Colonic mucosa (tissue), 4 donors: Measurements from ENCODE around the gene ANKAR. TPM values are rescaled to one million over a fixed set of nuclear protein-coding genes. Genes with fewer than 3 reads are reported as not detected.
"Not testable (repeated sequence)": the region's sequence is repeated elsewhere in the genome, so short reads cannot be mapped to it uniquely, and the experiment has no call there.

Source experiments
- DNase-seq: peaks from one replicate; pipeline ENCODE4 v3.0.0-alpha.2; 2020
- H3K27ac ChIP-seq: fragments of 200-600 bp; one replicate; pipeline ENCODE4 v1.8.0; 2021
- H3K27me3 ChIP-seq: fragments of 200-600 bp; one replicate; pipeline ENCODE4 v1.8.0; 2021
- H3K36me3 ChIP-seq: fragments of 200-600 bp; one replicate; pipeline ENCODE4 v1.8.0; 2021
- H3K4me1 ChIP-seq: fragments of 200-600 bp; one replicate; pipeline ENCODE4 v1.8.0; 2021; ENCODE audit warnings: mild to moderate bottlenecking
- H3K4me3 ChIP-seq: fragments of 200-600 bp; one replicate; pipeline ENCODE4 v1.8.0; 2021
- H3K9ac ChIP-seq, 2 donors: one replicate each; pipeline ENCODE4 v1.7.0; 2013; ENCODE audit warnings: control low read depth in 2 of 2, low read depth in 2 of 2, low read length in 2 of 2
- H3K9me3 ChIP-seq: fragments of 200-600 bp; one replicate; pipeline ENCODE4 v1.8.0; 2021
- CTCF ChIP-seq: fragments of 200-600 bp; IDR thresholded peaks from one replicate; pipeline ENCODE4 v1.8.0; 2022; ENCODE audit warnings: antibody characterized with exemption, mild to moderate bottlenecking
- intact Hi-C: fragments of 100-400 bp; cut with DNase I; formaldehyde crosslinking; loops from one replicate; pipeline ENCODE4 v1.14.1; 2022
- total RNA-seq, 2 donors: library from RNA; stranded (reverse); fragmentation: NEBNext Ultra II Directional in 1 of 2; extraction: Animal tissue kit (Norgen Biotek cat#: 25700) in 1 of 2; gene quantifications; one replicate each; pipeline ENCODE4 v1.2.1, GENCODE V29; 2021
- donor health status: healthy.
- donor health status: DM: no; HTN: no; CAD: no.
- donor health status: DM: no; HTN: no; CAD: no.

ANKAR gene
- total RNA-seq, 2 donors from 2014 or later: 6.0 to 6.7 TPM

- no peaks in the 10 kb centered on the region for H3K27me3 ChIP-seq
- no peak overlapping the region for H3K27ac ChIP-seq
- H3K4me1 ChIP-seq: no peaks in the 10 kb centered on the region
- TF ChIP-seq CTCF: no peak
- no peak overlapping the region for H3K9ac ChIP-seq
- no peak for DNase-seq
- H3K9me3 ChIP-seq: no peaks in the 10 kb centered on the region
- no peaks in the 10 kb centered on the region for H3K36me3 ChIP-seq
- no peak overlapping the region for H3K4me3 ChIP-seq
- intact Hi-C loops: no loop called here
Observed at GRCh38 chr2:189651284-189651683, 23.2 kb upstream of the ANKAR start.

GRCh38 chr2:189653464-189653863 is 21.0 kb upstream of the ANKAR start:
- intact Hi-C loops, H3K4me1 ChIP-seq, H3K9ac ChIP-seq, H3K9me3 ChIP-seq, H3K4me3 ChIP-seq, H3K36me3 ChIP-seq, DNase-seq, H3K27me3 ChIP-seq, H3K27ac ChIP-seq: not testable (repeated sequence)

- H3K4me3 ChIP-seq: no peak overlapping the region
- intact Hi-C loops: no loop called here
Observed at GRCh38 chr2:189654641-189655040, 19.8 kb upstream of the ANKAR start.

GRCh38 chr2:189657867-189658266 is 16.6 kb upstream of the ANKAR start:
- Histone ChIP-seq H3K4me1 (no peaks in the 10 kb centered on the region), H3K27me3 (no peaks in the 10 kb centered on the region), H3K27ac (peak overlapping the region; percentile 39), H3K36me3 (no peaks in the 10 kb centered on the region), H3K9me3 (no peaks in the 10 kb centered on the region), H3K4me3 (no peak overlapping the region), H3K9ac (no peak overlapping the region)
- DNase-seq: peak; percentile 22
- TF ChIP-seq CTCF: no peak
- intact Hi-C loops: no loop called here

More at GRCh38 chr2:189654641-189655040, 19.8 kb upstream of the ANKAR start:
- no peak overlapping the region for H3K9ac ChIP-seq
- no peak overlapping the region for H3K27ac ChIP-seq
- no peak for DNase-seq
- TF ChIP-seq CTCF: no peak
- no peaks in the 10 kb centered on the region for H3K36me3 ChIP-seq
- H3K9me3 ChIP-seq: no peaks in the 10 kb centered on the region
- no peaks in the 10 kb centered on the region for H3K27me3 ChIP-seq
- no peaks in the 10 kb centered on the region for H3K4me1 ChIP-seq

- no peak for DNase-seq
- H3K9ac ChIP-seq: peak overlapping the region in 1 of 2 donors; percentile 2
- H3K4me1 ChIP-seq: no peaks in the 10 kb centered on the region
- peak overlapping the region; percentile 39 for H3K27ac ChIP-seq
- no peaks in the 10 kb centered on the region for H3K27me3 ChIP-seq
- intact Hi-C loops: no loop called here
- H3K9me3 ChIP-seq: no peaks in the 10 kb centered on the region
- no peaks in the 10 kb centered on the region for H3K36me3 ChIP-seq
- TF ChIP-seq CTCF: no peak
- no peak overlapping the region for H3K4me3 ChIP-seq
Observed at GRCh38 chr2:189658306-189659212, 15.9 kb upstream of the ANKAR start.

- intact Hi-C loops: loop anchor here (5.0 kb wide), 1 partner anchor 38 kb away; no protein-coding TSS in a partner anchor
- no peak for TF ChIP-seq CTCF
- no peaks in the 10 kb centered on the region for H3K36me3 ChIP-seq
- H3K9me3 ChIP-seq: no peaks in the 10 kb centered on the region
- no peaks in the 10 kb centered on the region for H3K4me1 ChIP-seq
- no peaks in the 10 kb centered on the region for H3K27me3 ChIP-seq
- no peak for DNase-seq
- no peak overlapping the region for H3K27ac ChIP-seq
- H3K9ac ChIP-seq: no peak overlapping the region
- H3K4me3 ChIP-seq: no peak overlapping the region
Observed at GRCh38 chr2:189659734-189660133, 14.7 kb upstream of the ANKAR start.
